ENCODE results near the gene SMCO2. TPM values are rescaled to one million over a fixed set of nuclear protein-coding genes. Genes with fewer than 3 reads are reported as not detected.

SMCO2 gene
- total and polyA plus RNA-seq, 2 donors = 0.71 to 2.6 TPM

- H3K9me3 ChIP-seq (ENCODE audit: control insufficient read depth in 2 of 2, insufficient read depth in 1 of 2, low read length in 1 of 2) = no peaks in the 10 kb centered on the region
- no peaks in the 10 kb centered on the region for H3K36me3 ChIP-seq (ENCODE audit: control insufficient read depth in 2 of 2, insufficient read depth in 2 of 2, low read length in 1 of 2)
- no peak for DNase-seq (ENCODE audit: low read depth in 6 of 9, low spot score in 9 of 9)
- H3K4me1 ChIP-seq (ENCODE audit: control insufficient read depth in 2 of 2, insufficient read depth in 2 of 2, low read length in 2 of 2) = no peaks in the 10 kb centered on the region
- H3K27me3 ChIP-seq (ENCODE audit: control insufficient read depth in 2 of 2, insufficient read depth in 1 of 2, low read length in 1 of 2) = no peaks in the 10 kb centered on the region
- 95% methylated on average over 7 of the region's 7 CpGs for WGBS
- H3K27ac ChIP-seq (ENCODE audit: low read depth in 1 of 2, low read length in 1 of 2) = no peak overlapping the region
- H3K4me3 ChIP-seq (ENCODE audit: low read length in 2 of 2) = no peak overlapping the region
Measured at GRCh38 chr12:27513155-27513824, 66.8 kb downstream of the SMCO2 start.

GRCh38 chr12:27515671-27516070, 69.1 kb downstream of the SMCO2 start:
- WGBS = 85% methylated on average over 9 of the region's 9 CpGs
- H3K27ac ChIP-seq (ENCODE audit: low read depth in 1 of 2, low read length in 1 of 2) = no peak overlapping the region
- H3K9me3 ChIP-seq (ENCODE audit: control insufficient read depth in 2 of 2, insufficient read depth in 1 of 2, low read length in 1 of 2) = no peaks in the 10 kb centered on the region
- H3K36me3 ChIP-seq (ENCODE audit: control insufficient read depth in 2 of 2, insufficient read depth in 2 of 2, low read length in 1 of 2) = no peaks in the 10 kb centered on the region
- H3K4me3 ChIP-seq (ENCODE audit: low read length in 2 of 2) = no peak overlapping the region
- peaks cover 0 to under 1% of the 10 kb centered on the region in 2 donors for H3K4me1 ChIP-seq (ENCODE audit: control insufficient read depth in 2 of 2, insufficient read depth in 2 of 2, low read length in 2 of 2)
- H3K27me3 ChIP-seq (ENCODE audit: control insufficient read depth in 2 of 2, insufficient read depth in 1 of 2, low read length in 1 of 2) = no peaks in the 10 kb centered on the region
- DNase-seq (ENCODE audit: low read depth in 6 of 9, low spot score in 9 of 9) = no peak

- 72% methylated on average over 4 of the region's 4 CpGs for WGBS
- DNase-seq (ENCODE audit: low read depth in 6 of 9, low spot score in 9 of 9) = no peak
- H3K27me3 ChIP-seq (ENCODE audit: control insufficient read depth in 2 of 2, insufficient read depth in 1 of 2, low read length in 1 of 2) = no peaks in the 10 kb centered on the region
- no peak overlapping the region for H3K27ac ChIP-seq (ENCODE audit: low read depth in 1 of 2, low read length in 1 of 2)
- H3K4me1 ChIP-seq (ENCODE audit: control insufficient read depth in 2 of 2, insufficient read depth in 2 of 2, low read length in 2 of 2) = peaks cover 6 to 8% of the 10 kb centered on the region in 2 donors
- no peak overlapping the region for H3K4me3 ChIP-seq (ENCODE audit: low read length in 2 of 2)
- no peaks in the 10 kb centered on the region for H3K36me3 ChIP-seq (ENCODE audit: control insufficient read depth in 2 of 2, insufficient read depth in 2 of 2, low read length in 1 of 2)
- H3K9me3 ChIP-seq (ENCODE audit: control insufficient read depth in 2 of 2, insufficient read depth in 1 of 2, low read length in 1 of 2) = no peaks in the 10 kb centered on the region
Measured at GRCh38 chr12:27516625-27517024, 70.1 kb downstream of the SMCO2 start.

- WGBS = 96% methylated on average over 3 of the region's 3 CpGs
Measured at GRCh38 chr12:27517546-27517945, 71.0 kb downstream of the SMCO2 start.

DNA sequence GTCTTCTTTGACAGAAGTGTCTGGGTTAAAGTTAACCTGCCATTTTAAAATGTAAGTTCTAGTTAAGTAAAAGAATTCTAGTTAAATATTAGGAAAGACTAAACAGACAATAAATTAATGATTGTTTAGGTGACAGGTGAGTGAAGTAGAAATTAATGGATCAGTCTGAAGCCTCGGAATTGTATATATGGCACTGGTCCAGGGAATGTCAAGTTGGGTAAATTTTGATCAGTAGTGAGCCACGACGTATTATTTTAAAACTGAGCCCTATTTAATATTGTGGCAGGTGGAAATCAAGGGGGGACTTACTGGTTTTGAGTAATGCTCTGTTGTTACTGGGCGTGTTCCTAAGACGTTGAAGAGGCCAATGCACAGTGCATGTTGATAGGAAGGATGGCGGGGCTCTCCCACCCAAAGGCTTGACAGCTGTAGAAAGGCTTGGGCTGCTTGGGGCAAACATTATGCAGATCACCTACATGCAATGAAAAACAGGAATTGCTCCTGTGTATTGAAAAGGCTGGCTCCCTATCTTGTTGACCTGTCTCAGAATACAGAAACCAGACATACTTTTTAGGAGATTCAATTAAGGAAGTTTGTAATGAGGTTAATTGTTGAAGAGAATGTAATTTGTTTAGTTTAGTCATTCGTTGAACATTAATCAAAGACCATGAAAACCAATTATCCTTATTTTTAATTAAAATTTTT, 71.6 kb downstream of the SMCO2 start:
- DNase-seq (ENCODE audit: low read depth in 6 of 9, low spot score in 9 of 9) = no peak
- 93% methylated on average over 7 of the region's 7 CpGs for WGBS
- no peaks in the 10 kb centered on the region for H3K36me3 ChIP-seq (ENCODE audit: control insufficient read depth in 2 of 2, insufficient read depth in 2 of 2, low read length in 1 of 2)

More at GRCh38 chr12:27517546-27517945, 71.0 kb downstream of the SMCO2 start:
- H3K4me1 ChIP-seq (ENCODE audit: control insufficient read depth in 2 of 2, insufficient read depth in 2 of 2, low read length in 2 of 2) = peaks cover 6 to 8% of the 10 kb centered on the region in 2 donors
- no peaks in the 10 kb centered on the region for H3K36me3 ChIP-seq (ENCODE audit: control insufficient read depth in 2 of 2, insufficient read depth in 2 of 2, low read length in 1 of 2)
- no peak overlapping the region for H3K27ac ChIP-seq (ENCODE audit: low read depth in 1 of 2, low read length in 1 of 2)
- H3K27me3 ChIP-seq (ENCODE audit: control insufficient read depth in 2 of 2, insufficient read depth in 1 of 2, low read length in 1 of 2) = no peaks in the 10 kb centered on the region
- DNase-seq (ENCODE audit: low read depth in 6 of 9, low spot score in 9 of 9) = no peak
- H3K4me3 ChIP-seq (ENCODE audit: low read length in 2 of 2) = no peak overlapping the region
- H3K9me3 ChIP-seq (ENCODE audit: control insufficient read depth in 2 of 2, insufficient read depth in 1 of 2, low read length in 1 of 2) = no peaks in the 10 kb centered on the region

DNA sequence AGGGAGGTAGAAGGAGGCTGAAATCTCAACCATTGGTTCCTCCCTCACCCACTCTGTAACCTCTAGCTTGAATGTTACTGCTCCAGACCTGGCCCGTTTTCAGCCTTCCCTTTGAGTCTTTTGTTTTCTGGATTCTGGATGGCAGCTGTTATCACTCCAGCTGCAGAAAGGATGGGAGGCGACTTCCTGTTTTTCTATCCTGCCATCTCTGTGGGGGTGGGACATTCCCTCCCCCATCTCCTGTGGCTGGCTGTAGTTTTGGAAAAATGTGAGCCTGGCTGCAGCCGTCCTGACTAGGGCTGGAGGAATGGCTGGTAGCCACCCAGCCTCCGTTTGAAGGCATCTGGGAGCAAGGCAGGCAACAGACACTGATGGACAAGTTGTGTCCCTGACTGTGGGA, 74.5 kb downstream of the SMCO2 start:
- DNase-seq (ENCODE audit: low read depth in 6 of 9, low spot score in 9 of 9) = no peak
- Histone ChIP-seq H3K4me1 (ENCODE audit: control insufficient read depth in 2 of 2, insufficient read depth in 2 of 2, low read length in 2 of 2) (peaks cover 10 to 25% of the 10 kb centered on the region in 2 donors), H3K27ac (ENCODE audit: low read depth in 1 of 2, low read length in 1 of 2) (no peak overlapping the region), H3K36me3 (ENCODE audit: control insufficient read depth in 2 of 2, insufficient read depth in 2 of 2, low read length in 1 of 2) (no peaks in the 10 kb centered on the region), H3K4me3 (ENCODE audit: low read length in 2 of 2) (no peak overlapping the region), H3K27me3 (ENCODE audit: control insufficient read depth in 2 of 2, insufficient read depth in 1 of 2, low read length in 1 of 2) (no peaks in the 10 kb centered on the region), H3K9me3 (ENCODE audit: control insufficient read depth in 2 of 2, insufficient read depth in 1 of 2, low read length in 1 of 2) (no peaks in the 10 kb centered on the region)
- 92% methylated on average over 4 of the region's 4 CpGs for WGBS

More for the DNA sequence above, 71.6 kb downstream of the SMCO2 start:
- Histone ChIP-seq H3K27me3 (ENCODE audit: control insufficient read depth in 2 of 2, insufficient read depth in 1 of 2, low read length in 1 of 2) (no peaks in the 10 kb centered on the region), H3K27ac (ENCODE audit: low read depth in 1 of 2, low read length in 1 of 2) (no peak overlapping the region), H3K4me1 (ENCODE audit: control insufficient read depth in 2 of 2, insufficient read depth in 2 of 2, low read length in 2 of 2) (peaks cover 6 to 13% of the 10 kb centered on the region in 2 donors), H3K4me3 (ENCODE audit: low read length in 2 of 2) (no peak overlapping the region), H3K9me3 (ENCODE audit: control insufficient read depth in 2 of 2, insufficient read depth in 1 of 2, low read length in 1 of 2) (no peaks in the 10 kb centered on the region)

DNA sequence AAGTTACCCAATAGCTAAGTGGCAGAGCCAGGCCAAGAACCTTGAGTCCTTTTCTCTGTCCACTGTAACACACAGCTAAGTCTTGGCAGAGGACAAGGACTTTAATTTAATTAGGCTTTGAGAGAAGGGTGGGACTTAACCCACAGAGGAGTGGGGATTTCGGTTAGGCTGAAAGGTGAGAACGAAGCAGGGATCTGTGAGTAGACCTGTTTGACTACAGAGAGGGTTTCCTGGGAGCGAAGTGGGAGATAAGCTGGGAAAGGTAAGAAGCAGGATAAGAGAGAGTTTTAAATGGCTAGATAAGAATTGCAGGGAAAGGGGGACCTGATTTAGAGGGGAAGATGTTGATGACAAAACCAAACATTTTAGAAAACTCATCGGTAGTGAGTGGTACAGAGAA, 75.4 kb downstream of the SMCO2 start:
- H3K4me1 ChIP-seq (ENCODE audit: control insufficient read depth in 2 of 2, insufficient read depth in 2 of 2, low read length in 2 of 2) = peaks cover 10 to 25% of the 10 kb centered on the region in 2 donors
- no peak overlapping the region for H3K4me3 ChIP-seq (ENCODE audit: low read length in 2 of 2)
- no peaks in the 10 kb centered on the region for H3K36me3 ChIP-seq (ENCODE audit: control insufficient read depth in 2 of 2, insufficient read depth in 2 of 2, low read length in 1 of 2)
- no peak overlapping the region for H3K27ac ChIP-seq (ENCODE audit: low read depth in 1 of 2, low read length in 1 of 2)
- H3K9me3 ChIP-seq (ENCODE audit: control insufficient read depth in 2 of 2, insufficient read depth in 1 of 2, low read length in 1 of 2) = no peaks in the 10 kb centered on the region
- H3K27me3 ChIP-seq (ENCODE audit: control insufficient read depth in 2 of 2, insufficient read depth in 1 of 2, low read length in 1 of 2) = no peaks in the 10 kb centered on the region
- 99% methylated on average over 4 of the region's 4 CpGs for WGBS
- no peak for DNase-seq (ENCODE audit: low read depth in 6 of 9, low spot score in 9 of 9)

GRCh38 chr12:27523305-27523641, 76.7 kb downstream of the SMCO2 start:
- H3K4me3 ChIP-seq (ENCODE audit: low read length in 2 of 2) = peak overlapping the region; percentile 93 to 98
- peaks cover 10 to 25% of the 10 kb centered on the region in 2 donors for H3K4me1 ChIP-seq (ENCODE audit: control insufficient read depth in 2 of 2, insufficient read depth in 2 of 2, low read length in 2 of 2)
- H3K27ac ChIP-seq (ENCODE audit: low read depth in 1 of 2, low read length in 1 of 2) = peak overlapping the region; percentile 90 to 93
- H3K36me3 ChIP-seq (ENCODE audit: control insufficient read depth in 2 of 2, insufficient read depth in 2 of 2, low read length in 1 of 2) = no peaks in the 10 kb centered on the region
- no peaks in the 10 kb centered on the region for H3K27me3 ChIP-seq (ENCODE audit: control insufficient read depth in 2 of 2, insufficient read depth in 1 of 2, low read length in 1 of 2)
- peak in 1 of 9 donors; percentile 45 for DNase-seq (ENCODE audit: low read depth in 6 of 9, low spot score in 9 of 9)
- no peaks in the 10 kb centered on the region for H3K9me3 ChIP-seq (ENCODE audit: control insufficient read depth in 2 of 2, insufficient read depth in 1 of 2, low read length in 1 of 2)
- WGBS = under 1% methylated on average over 6 of the region's 6 CpGs

DNA sequence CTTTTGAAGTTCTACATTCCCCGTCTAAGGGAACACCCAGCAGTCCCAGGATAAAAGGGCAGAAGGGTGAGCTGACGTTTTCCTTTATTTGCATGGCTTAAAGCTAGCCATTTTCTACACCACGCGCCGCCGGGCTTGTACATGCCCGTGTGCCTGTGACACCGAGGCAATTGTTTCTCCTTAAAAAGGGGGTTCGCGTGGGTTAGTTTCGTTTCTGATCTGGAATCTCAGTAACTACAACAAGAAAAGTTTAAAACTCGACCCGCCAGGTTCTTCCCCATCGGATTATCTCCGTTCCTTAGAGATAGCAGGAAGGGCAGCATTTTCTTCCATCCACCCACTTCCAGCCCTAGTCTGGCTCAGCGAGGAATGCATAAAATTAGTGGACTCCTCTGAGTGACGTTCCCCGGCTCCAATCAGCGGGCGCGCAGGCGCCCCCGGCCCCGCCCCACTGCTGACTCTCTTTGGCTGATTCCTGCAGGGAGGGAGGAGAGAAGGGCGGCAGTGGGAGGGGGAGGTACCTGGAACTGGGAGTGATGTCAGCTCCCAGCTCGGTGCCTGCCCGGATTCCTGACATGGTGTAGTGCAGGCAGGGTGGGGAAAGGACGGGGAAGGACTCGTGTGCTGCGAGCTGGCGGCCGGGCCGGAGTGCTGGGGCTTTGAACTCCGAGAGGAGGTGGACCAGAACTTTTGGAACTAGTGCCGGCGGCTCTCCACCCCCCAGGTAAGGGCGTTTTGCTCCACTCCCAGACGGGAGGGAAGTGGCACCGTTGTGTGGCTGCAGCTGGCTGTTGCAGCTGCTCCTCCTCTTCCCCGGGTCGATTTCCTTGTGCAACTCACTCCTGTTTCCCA, 77.3 kb downstream of the SMCO2 start, which contains the start of gene PPFIBP1:
Gene PPFIBP1 (plus strand): TSS at position 565 of the 852 bp plus-strand sequence. CDS start 109,191 bp downstream, outside the sequence.
- Histone ChIP-seq H3K9me3 (ENCODE audit: control insufficient read depth in 2 of 2, insufficient read depth in 1 of 2, low read length in 1 of 2) (no peaks in the 10 kb centered on the region), H3K36me3 (ENCODE audit: control insufficient read depth in 2 of 2, insufficient read depth in 2 of 2, low read length in 1 of 2) (no peaks in the 10 kb centered on the region), H3K27me3 (ENCODE audit: control insufficient read depth in 2 of 2, insufficient read depth in 1 of 2, low read length in 1 of 2) (no peaks in the 10 kb centered on the region), H3K4me3 (ENCODE audit: low read length in 2 of 2) (peak within 1 kb of the TSS; percentile 93 to 98), H3K27ac (ENCODE audit: low read depth in 1 of 2, low read length in 1 of 2) (peak within 1 kb of the TSS; percentile 90 to 93), H3K4me1 (ENCODE audit: control insufficient read depth in 2 of 2, insufficient read depth in 2 of 2, low read length in 2 of 2) (peaks cover 10 to 25% of the 10 kb centered on the region in 2 donors)
- under 1% methylated on average over 41 of the region's 41 CpGs for WGBS
- DNase-seq (ENCODE audit: low read depth in 6 of 9, low spot score in 9 of 9) = peak; percentile 92 to 98 (median 94)

Measured in thymus (tissue), 11 donors.